Astrocyte of the spinal cord (primary cell): ENCODE measurements around the gene ZNF627.

Experiments
- DNase-seq: peaks from one replicate; pipeline ENCODE4 v3.0.0; 2011; ENCODE audit warnings: low read depth, low spot score
- H3K4me3 ChIP-seq: 2 replicates; pipeline ENCODE4 v1.5.1; 2011; ENCODE audit warnings: low read depth, mild to moderate bottlenecking, low read length, moderate library complexity
- in situ Hi-C: cut with HindIII; loops from 2 replicates; pipeline ENCODE4 v1.10.0; 2017; ENCODE audit warnings: low sequenced_read_pairs
- TF ChIP-seq, protein P1 (sequence below): IDR thresholded peaks from 2 replicates; pipeline ENCODE4 v1.5.1; 2012; ENCODE audit warnings: low read depth, mild to moderate bottlenecking, low read length, inconsistent platforms

Gene ZNF627

DNA sequence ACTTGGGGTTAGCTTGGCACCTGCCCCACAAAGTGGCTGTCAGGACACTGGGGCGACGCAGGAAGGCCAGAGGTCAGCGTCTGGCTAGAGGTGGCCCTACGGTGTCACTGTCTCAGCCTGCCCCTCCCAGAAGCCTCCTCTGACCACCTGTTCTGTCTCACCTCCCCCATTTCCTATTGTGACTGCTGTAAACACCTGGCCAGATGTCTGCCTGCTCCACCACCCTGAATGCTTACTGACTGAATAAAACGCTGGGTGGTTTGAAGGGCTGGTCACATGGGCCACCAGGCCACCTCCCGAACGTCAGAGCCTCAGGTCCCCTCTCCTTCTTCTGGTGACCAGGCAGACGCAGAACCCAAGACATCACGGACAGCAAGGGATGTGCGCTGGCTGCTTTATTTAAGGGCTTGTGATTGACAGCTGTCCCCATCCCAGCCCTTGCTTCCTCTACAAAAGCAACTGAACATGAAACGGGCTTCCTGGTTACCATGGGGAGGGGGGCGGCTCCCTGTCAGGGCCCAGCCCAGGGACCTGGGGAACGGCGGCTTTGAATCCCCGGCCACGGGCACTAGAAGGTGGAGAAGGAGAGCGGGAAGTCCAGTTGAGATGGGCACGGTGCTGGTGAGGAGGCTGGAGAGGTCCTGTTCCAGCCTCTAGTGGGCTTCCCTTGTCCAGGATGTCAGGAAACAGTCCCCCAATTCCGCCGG is 44.5 kb upstream of the ZNF627 start:
- H3K4me3 ChIP-seq = no peak overlapping the region
- TF ChIP-seq, protein P1, sequence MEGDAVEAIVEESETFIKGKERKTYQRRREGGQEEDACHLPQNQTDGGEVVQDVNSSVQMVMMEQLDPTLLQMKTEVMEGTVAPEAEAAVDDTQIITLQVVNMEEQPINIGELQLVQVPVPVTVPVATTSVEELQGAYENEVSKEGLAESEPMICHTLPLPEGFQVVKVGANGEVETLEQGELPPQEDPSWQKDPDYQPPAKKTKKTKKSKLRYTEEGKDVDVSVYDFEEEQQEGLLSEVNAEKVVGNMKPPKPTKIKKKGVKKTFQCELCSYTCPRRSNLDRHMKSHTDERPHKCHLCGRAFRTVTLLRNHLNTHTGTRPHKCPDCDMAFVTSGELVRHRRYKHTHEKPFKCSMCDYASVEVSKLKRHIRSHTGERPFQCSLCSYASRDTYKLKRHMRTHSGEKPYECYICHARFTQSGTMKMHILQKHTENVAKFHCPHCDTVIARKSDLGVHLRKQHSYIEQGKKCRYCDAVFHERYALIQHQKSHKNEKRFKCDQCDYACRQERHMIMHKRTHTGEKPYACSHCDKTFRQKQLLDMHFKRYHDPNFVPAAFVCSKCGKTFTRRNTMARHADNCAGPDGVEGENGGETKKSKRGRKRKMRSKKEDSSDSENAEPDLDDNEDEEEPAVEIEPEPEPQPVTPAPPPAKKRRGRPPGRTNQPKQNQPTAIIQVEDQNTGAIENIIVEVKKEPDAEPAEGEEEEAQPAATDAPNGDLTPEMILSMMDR = no peak
- in situ Hi-C loops = no loop called here
- DNase-seq = no peak

GRCh38 chr19:11554160-11554559 is 43.1 kb upstream of the ZNF627 start:
- TF ChIP-seq, protein P1 = no peak
- no peak for DNase-seq
- in situ Hi-C loops = no loop called here

DNA sequence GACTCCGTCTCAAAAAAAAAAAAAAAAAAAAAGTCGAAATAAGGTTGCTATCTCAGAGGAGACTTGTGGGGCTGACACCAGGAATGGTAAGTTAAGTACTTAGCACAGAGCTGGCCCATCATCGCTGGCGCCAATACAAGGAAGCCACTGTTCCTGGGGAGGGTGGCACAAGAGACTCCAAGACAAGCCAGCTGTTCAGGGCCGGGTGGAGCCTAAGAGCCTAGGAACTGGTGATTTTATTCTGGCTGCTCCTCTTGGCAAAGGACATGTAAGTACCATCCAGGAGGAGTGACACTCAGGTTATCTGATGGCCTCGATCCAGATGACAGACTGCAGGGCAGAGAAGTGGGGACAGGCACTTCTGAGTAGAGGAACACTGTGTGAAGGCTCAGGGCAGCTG is 42.0 kb upstream of the ZNF627 start:
- no peak for DNase-seq
- TF ChIP-seq, protein P1 = no peak
- in situ Hi-C loops = no loop called here
- H3K4me3 ChIP-seq = no peak overlapping the region

More at GRCh38 chr19:11554160-11554559, 43.1 kb upstream of the ZNF627 start:
- H3K4me3 ChIP-seq = no peak overlapping the region

DNA sequence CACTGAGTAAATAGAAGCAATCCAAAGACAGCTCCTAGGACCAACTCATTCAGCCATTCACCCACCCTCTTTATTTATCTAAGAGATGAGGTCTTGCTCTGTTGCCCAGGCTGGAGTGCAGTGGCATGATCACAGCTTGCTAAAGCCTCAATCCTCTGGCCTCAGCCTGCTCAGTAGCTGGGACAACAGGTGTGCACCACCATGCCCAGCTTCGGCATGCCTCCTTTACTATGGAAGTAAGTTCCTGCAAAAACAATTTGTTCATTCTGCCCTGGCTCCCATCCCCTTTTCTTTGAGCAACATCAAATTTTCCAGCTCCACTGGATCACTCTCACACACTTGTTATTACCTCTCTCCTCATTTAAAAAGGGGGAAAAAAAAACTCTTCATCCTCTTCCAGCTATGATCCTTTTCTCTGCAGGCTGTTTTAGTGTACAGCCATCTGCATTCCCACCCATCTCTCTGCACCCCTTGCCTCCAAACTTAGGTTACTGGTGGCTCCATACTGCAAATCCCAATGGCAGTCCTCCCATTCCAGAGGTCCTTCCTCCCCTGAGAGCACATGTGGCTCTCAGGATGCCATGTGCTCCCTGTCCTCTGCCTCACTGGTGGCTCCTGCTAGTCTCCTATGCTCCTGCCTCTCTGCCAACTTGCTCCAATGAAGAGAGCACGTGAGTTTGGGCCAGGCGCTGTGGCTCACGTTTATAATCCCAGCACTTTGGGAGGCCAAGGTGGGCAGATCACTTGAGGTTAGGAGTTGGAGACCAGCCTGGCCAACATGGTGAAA is 40.5 kb upstream of the ZNF627 start:
- no peak overlapping the region for H3K4me3 ChIP-seq
- TF ChIP-seq, protein P1 = no peak
- no peak for DNase-seq
- in situ Hi-C loops = no loop called here

GRCh38 chr19:11558881-11559828 is 38.1 kb upstream of the ZNF627 start, which contains the start of gene ELOF1:
Gene ELOF1, minus strand, starts transcription at chr19:11559230. Its CDS starts 4,883 bp downstream, at chr19:11554347.
- in situ Hi-C loops = no loop called here
- peak; percentile 98 for DNase-seq
- peak within 1 kb of the TSS; percentile 89 for H3K4me3 ChIP-seq
- TF ChIP-seq, protein P1 = peak; percentile 45

DNA sequence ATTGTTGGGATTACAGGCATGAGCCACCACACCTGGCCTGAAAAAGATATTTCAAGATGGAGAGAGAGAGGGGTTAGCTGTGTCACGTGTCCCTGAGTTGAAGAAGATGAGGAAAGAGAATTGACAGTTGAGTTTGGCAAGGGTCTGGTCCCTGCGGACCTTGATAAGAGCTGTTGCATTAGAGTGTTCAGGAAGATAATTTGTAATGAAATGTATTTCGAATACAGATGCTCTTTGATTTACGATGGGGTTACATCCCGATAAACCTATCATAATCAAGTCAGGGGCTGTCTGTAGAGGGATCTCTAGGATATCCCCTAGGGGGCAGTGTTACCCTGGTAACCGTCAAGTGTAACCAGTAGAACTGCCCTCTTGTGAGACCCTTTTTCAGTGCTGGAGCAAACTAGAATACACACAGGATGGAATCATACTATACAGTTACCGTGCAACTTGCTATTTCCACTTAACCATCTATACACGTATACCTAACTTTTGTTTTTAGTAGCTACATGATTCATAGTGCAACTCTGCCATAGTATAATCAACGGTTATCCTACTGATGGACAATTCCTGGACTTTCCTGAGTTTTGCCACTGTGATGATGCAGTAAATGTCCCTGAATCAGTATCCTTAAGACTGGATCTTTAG is 36.8 kb upstream of the ZNF627 start:
- peak; percentile 66 for DNase-seq
- H3K4me3 ChIP-seq = no peak overlapping the region
- TF ChIP-seq, protein P1 = peak; percentile 62

More for the DNA sequence above, 36.8 kb upstream of the ZNF627 start:
- in situ Hi-C loops = no loop called here
